Amygdala (tissue), 56 donors: ENCODE results near the gene ERF.
"Not testable (repeated sequence)": the region's sequence is repeated elsewhere in the genome, so short reads cannot be mapped to it uniquely, and the experiment has no call there.

Experiments used
- DNase-seq, 56 donors: peaks; one replicate each; lab custom pipeline; 2025; lab: John Stamatoyannopoulos, UW

ERF gene

GRCh38 chr19:42257842-42258241, 2.9 kb upstream of the ERF start:
- DNase-seq: not testable (repeated sequence)

- DNase-seq: peak in 40 of 56 donors; percentile 15 to 79 (median 52)
Measured at GRCh38 chr19:42255766-42256745, 1.1 kb upstream of the ERF start.

GRCh38 chr19:42254089-42254849, 659 bp downstream of the ERF start:
- peak in 50 of 56 donors; percentile 17 to 89 (median 70) for DNase-seq

- DNase-seq: peak in 37 of 56 donors; percentile 23 to 73 (median 59)
Measured at GRCh38 chr19:42253245-42254088, 1.5 kb downstream of the ERF start.

- peak in 55 of 56 donors; percentile 53 to 94 (median 83) for DNase-seq
Measured at GRCh38 chr19:42252365-42253244, 2.3 kb downstream of the ERF start.

GRCh38 chr19:42251572-42252358, 3.2 kb downstream of the ERF start:
- DNase-seq: peak in 1 of 56 donors; percentile 63

GRCh38 chr19:42250666-42251531, 4.0 kb downstream of the ERF start:
- DNase-seq: peak in 40 of 56 donors; percentile 15 to 77 (median 46)

GRCh38 chr19:42250183-42250665, 4.7 kb downstream of the ERF start:
- DNase-seq: peak in 3 of 56 donors; percentile 32 to 61 (median 53)

GRCh38 chr19:42249769-42250168, 5.2 kb downstream of the ERF start:
- DNase-seq: no peak

GRCh38 chr19:42249149-42249750, 5.7 kb downstream of the ERF start:
- no peak for DNase-seq

GRCh38 chr19:42248270-42249148, 6.4 kb downstream of the ERF start:
- no peak for DNase-seq

- DNase-seq: no peak
Measured at GRCh38 chr19:42247640-42248199, 7.2 kb downstream of the ERF start.

- DNase-seq: no peak
Measured at GRCh38 chr19:42246922-42247639, 7.8 kb downstream of the ERF start.

GRCh38 chr19:42246143-42246921, 8.6 kb downstream of the ERF start:
- peak in 52 of 56 donors; percentile 11 to 91 (median 77) for DNase-seq
